Upper lobe of right lung (tissue), 1 donor: ENCODE measurements around the gene NAA20. TPM values are rescaled to one million over a fixed set of nuclear protein-coding genes. Genes with fewer than 3 reads are reported as not detected.

Experiments
- ATAC-seq: fragments of 200-7000 bp; cut with Tn5 transposase; one replicate; pipeline ENCODE4 v1.9.1; 2020; ENCODE audit warnings: mild to moderate bottlenecking, moderate library complexity
- DNase-seq: peaks from one replicate; pipeline ENCODE4 v3.0.0-alpha.2; 2020
- H3K27ac ChIP-seq: fragments of 200-600 bp; one replicate; pipeline ENCODE4 v1.8.0; 2022
- H3K27me3 ChIP-seq: fragments of 200-600 bp; one replicate; pipeline ENCODE4 v1.8.0; 2022; ENCODE audit warnings: mild to moderate bottlenecking
- H3K36me3 ChIP-seq: fragments of 200-600 bp; one replicate; pipeline ENCODE4 v1.8.0; 2022
- H3K4me1 ChIP-seq: fragments of 200-600 bp; one replicate; pipeline ENCODE4 v1.8.0; 2022
- H3K4me3 ChIP-seq: fragments of 200-600 bp; one replicate; pipeline ENCODE4 v1.8.0; 2022; ENCODE audit warnings: mild to moderate bottlenecking
- H3K9me3 ChIP-seq: fragments of 200-600 bp; one replicate; pipeline ENCODE4 v1.8.0; 2022
- intact Hi-C: fragments of 100-400 bp; cut with DNase I; formaldehyde crosslinking; loops from one replicate; pipeline ENCODE4 v1.11.0; 2022
- total RNA-seq: library from RNA; stranded (reverse); fragmentation: NEBNext Ultra II Directional; extraction: Animal tissue kit (Norgen Biotek cat#: 25700); gene quantifications from one replicate; pipeline ENCODE4 v1.2.1, GENCODE V29; 2021
- TF ChIP-seq, protein P1 (sequence below): fragments of 200-600 bp; IDR thresholded peaks from one replicate; pipeline ENCODE4 v1.8.0; 2022; ENCODE audit warnings: antibody characterized with exemption
- donor health status: DM: no; HTN: yes; CAD: no; lungs with severe emphysema.

The NAA20 gene
- total RNA-seq, 1 donor from 2014 or later = 63.1 TPM

DNA sequence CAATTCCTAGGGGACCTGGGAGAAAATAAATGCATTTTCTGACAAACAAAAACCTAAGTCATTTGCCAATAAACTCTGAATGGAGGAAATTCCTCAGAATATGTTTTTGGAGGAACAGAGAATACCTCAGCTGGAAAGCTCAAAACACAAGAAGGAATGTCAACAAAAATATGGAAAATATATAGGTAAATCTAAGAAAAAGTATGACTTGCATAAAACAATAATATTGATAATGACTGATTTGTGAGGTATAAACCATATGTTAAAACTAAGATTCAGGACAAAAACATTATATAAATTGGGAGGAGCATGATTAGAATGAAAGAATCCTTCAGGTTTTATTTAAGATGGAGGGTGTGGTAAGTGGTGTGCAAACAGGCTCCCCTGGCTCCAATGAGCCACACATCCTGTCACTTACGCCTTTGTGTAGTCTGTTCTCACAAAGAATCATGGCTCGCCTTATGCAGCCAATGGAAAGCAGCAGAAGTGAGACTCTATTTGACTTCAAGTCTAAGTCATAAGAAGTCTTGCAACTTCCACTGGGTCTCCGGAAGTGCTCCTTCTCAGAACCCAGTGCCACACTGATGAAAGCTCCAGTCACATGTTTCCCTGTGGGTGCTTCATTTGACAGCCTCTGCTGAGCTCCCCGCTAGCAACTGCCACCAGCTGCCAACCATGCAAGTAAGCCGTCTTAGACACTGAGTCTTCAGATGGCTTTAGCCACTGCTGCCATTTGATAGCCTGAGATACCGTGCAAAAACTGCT is 43.3 kb downstream of the NAA20 start:
- H3K4me1 ChIP-seq = no peaks in the 10 kb centered on the region
- no peak for DNase-seq
- intact Hi-C loops = no loop called here
- no peak for ATAC-seq
- H3K27ac ChIP-seq = no peak overlapping the region
- no peaks in the 10 kb centered on the region for H3K9me3 ChIP-seq
- H3K4me3 ChIP-seq = no peak overlapping the region
- TF ChIP-seq, protein P1, sequence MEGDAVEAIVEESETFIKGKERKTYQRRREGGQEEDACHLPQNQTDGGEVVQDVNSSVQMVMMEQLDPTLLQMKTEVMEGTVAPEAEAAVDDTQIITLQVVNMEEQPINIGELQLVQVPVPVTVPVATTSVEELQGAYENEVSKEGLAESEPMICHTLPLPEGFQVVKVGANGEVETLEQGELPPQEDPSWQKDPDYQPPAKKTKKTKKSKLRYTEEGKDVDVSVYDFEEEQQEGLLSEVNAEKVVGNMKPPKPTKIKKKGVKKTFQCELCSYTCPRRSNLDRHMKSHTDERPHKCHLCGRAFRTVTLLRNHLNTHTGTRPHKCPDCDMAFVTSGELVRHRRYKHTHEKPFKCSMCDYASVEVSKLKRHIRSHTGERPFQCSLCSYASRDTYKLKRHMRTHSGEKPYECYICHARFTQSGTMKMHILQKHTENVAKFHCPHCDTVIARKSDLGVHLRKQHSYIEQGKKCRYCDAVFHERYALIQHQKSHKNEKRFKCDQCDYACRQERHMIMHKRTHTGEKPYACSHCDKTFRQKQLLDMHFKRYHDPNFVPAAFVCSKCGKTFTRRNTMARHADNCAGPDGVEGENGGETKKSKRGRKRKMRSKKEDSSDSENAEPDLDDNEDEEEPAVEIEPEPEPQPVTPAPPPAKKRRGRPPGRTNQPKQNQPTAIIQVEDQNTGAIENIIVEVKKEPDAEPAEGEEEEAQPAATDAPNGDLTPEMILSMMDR = no peak
- H3K36me3 ChIP-seq = no peaks in the 10 kb centered on the region
- H3K27me3 ChIP-seq = no peaks in the 10 kb centered on the region

DNA sequence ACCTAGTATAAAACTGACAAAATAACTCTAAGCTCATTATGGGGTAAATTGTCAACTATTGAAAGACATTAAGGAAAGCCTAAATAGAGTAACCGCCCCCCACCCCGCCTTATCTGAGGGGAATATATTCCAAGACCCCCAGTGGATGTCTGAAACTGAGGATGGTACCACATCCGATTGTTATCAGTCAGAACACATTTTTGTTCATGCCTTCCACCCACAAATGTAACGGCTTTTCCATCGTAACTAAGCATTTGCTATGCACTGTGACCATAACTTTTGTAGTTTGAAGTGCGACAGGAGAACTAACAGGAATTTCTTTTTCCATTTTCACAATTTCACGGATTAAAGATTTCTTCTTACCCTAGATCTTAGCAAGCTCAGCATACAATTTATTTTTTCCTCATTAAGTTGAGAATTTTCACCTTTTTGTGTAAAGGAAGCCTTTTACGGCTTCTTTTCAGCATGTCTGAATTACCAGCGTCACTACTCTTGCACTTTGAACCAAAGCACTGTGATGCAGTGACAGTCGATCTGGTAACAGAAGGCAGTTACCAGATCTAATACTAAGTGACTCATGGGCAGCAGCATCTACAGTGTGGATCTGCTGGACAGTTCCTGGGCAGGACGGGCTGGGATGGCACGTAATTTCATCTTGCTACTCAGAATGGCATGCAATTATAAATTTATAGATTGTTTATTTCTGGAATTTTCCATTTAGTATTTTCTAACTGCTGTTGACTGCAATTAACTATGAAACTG is 47.0 kb downstream of the NAA20 start:
- Histone ChIP-seq H3K4me3 (no peak overlapping the region), H3K36me3 (no peaks in the 10 kb centered on the region), H3K27me3 (no peaks in the 10 kb centered on the region), H3K9me3 (no peaks in the 10 kb centered on the region), H3K4me1 (no peaks in the 10 kb centered on the region), H3K27ac (no peak overlapping the region)
- intact Hi-C loops = no loop called here
- TF ChIP-seq, protein P1 = no peak
- ATAC-seq (no peak), DNase-seq (no peak)

DNA sequence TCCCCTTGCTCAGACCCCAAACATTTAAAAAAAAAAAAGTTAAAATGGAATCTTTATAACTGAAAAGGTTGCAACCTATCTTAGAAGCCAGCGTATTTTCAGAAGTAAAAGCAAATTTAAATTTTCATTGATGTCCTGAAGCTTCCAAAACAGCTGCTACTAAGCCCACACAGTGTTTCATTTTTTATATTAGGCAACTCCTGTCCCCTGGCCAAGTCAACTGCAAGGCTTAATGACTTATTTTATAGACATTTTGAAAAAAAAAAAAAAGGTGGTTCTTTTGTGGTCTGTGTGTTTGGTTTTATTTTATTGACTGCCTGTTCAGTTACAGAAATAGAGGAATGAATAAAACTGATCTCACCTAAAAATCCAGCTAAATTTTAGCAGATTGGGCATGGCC is 48.2 kb downstream of the NAA20 start:
- Histone ChIP-seq H3K27ac (no peak overlapping the region), H3K4me3 (no peak overlapping the region), H3K36me3 (no peaks in the 10 kb centered on the region), H3K9me3 (no peaks in the 10 kb centered on the region), H3K27me3 (no peaks in the 10 kb centered on the region), H3K4me1 (no peaks in the 10 kb centered on the region)
- no peak for DNase-seq
- intact Hi-C loops = no loop called here
- TF ChIP-seq, protein P1 = no peak
- ATAC-seq = no peak

DNA sequence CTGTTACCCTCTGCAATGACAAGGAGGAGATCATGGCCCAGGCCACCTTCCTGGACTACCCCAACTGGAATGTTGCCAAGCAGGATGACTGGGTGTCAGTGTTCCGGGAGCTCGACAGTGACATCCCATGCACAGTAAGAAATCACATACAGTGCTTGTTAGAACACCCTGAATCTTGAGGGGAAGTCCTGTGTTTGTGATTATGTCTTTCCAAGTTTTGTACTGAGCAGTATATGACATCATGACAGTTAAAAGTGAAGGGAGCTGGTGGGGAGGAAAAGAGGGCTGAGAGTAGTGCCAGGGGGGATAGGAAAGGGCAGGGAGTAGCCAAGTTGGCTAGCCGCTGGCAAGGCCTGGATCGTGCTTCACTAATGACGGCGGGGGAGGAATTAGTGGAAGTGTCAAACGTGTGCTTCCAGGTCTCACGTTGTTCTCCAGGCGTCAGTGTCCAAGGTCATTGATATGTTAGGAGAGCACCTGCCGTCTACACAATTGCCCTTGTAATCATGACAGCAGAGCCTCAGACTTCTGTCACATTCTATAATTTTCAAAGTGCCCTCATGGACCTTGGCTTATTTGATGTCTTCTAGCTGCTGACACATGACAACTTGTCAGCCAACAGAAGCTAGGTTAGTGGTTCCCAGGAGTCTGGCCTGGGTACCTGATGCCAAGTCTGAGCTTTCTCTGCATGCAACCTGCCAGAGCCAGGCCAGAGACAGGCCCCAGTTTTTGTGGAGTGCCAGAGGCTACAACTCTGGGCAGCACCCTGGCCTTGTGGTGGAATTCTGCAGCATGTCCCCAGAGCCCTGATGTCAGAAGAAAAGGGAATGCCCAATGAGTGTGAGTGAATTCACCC is 53.9 kb downstream of the NAA20 start:
- intact Hi-C loops = no loop called here
- Histone ChIP-seq H3K4me3 (no peak overlapping the region), H3K27ac (no peak overlapping the region), H3K27me3 (peaks cover 22% of the 10 kb centered on the region), H3K9me3 (no peaks in the 10 kb centered on the region), H3K4me1 (no peaks in the 10 kb centered on the region), H3K36me3 (no peaks in the 10 kb centered on the region)
- DNase-seq (no peak), ATAC-seq (no peak)
- TF ChIP-seq, protein P1 = no peak

DNA sequence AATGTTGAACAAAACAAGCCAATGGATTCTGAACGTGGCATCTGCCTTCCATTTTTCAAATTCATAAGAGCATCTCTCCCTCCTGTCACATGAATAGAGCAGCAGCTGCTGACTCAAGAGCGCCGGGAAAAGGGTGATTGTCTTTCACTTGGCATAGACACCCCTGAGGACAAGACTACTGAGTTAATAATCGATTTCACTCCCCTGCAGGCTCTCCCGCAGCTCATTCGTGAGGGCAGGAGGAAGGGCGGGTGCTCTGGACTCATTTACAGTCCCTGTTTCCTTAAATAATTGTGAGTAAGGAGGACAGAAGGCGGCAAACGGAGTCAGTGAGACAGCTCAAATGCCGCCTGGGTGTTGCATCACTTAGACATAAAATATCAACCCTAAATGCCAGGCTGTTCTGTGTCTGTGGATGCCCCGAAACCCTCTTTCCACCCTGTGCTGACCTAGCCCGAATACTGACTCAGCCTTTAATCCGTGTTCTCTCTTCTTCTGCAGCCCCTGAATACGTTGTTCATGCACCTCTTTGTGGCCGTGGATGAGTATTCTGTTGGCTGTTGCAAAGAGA is 56.7 kb downstream of the NAA20 start:
- H3K36me3 ChIP-seq = no peaks in the 10 kb centered on the region
- no peaks in the 10 kb centered on the region for H3K4me1 ChIP-seq
- no peaks in the 10 kb centered on the region for H3K9me3 ChIP-seq
- H3K4me3 ChIP-seq = no peak overlapping the region
- DNase-seq = no peak
- intact Hi-C loops = no loop called here
- H3K27ac ChIP-seq = no peak overlapping the region
- TF ChIP-seq, protein P1 = no peak
- no peak for ATAC-seq
- H3K27me3 ChIP-seq = peaks cover 22% of the 10 kb centered on the region
